Activated T-helper 1 cell treated with anti-CD3 and anti-CD28 coated beads, Interleukin-12 subunit alpha, Interleukin-12 subunit beta, Interleukin-2, Interleukin-4 antibody, amounts not matched to agents 30 ng/mL and 10 ng/mL and 1 ng/mL, durations not matched to agents 14 hours and 24 hours and 36 hours (primary cell): Measurements from ENCODE around the gene PRB3. TPM values are rescaled to one million over a fixed set of nuclear protein-coding genes. Genes with fewer than 3 reads are reported as not detected.

Experiments used
- DNase-seq: peaks from one replicate; pipeline ENCODE4 v3.0.0; 2021; ENCODE audit warnings: low spot score
- H3K27ac Mint-ChIP-seq: one replicate; pipeline ENCODE4 v1.8.0; 2021; ENCODE audit warnings: mild to moderate bottlenecking, mixed read lengths
- H3K27me3 Mint-ChIP-seq: one replicate; pipeline ENCODE4 v1.8.0; 2022; ENCODE audit warnings: mild to moderate bottlenecking, moderate library complexity, mixed read lengths; ENCODE audit not compliant: insufficient read depth
- H3K36me3 Mint-ChIP-seq: one replicate; pipeline ENCODE4 v1.8.0; 2021; ENCODE audit warnings: low read depth, mixed read lengths
- H3K4me1 Mint-ChIP-seq: one replicate; pipeline ENCODE4 v1.8.0; 2021; ENCODE audit warnings: low read depth, mixed read lengths
- H3K4me3 Mint-ChIP-seq: one replicate; pipeline ENCODE4 v1.8.0; 2021; ENCODE audit warnings: mild to moderate bottlenecking, moderate library complexity, mixed read lengths
- H3K9me3 Mint-ChIP-seq: one replicate; pipeline ENCODE4 v1.8.0; 2021; ENCODE audit warnings: mixed read lengths
- intact Hi-C: fragments of 100-400 bp; cut with micrococcal nuclease; formaldehyde crosslinking; loops from one replicate; pipeline ENCODE4 v1.15.1; 2024
- total RNA-seq: library from RNA; stranded (reverse); gene quantifications from 2 replicates; pipeline ENCODE4 v1.2.3, GENCODE V29; 2022

Gene PRB3
- total RNA-seq: not detected in 2 replicates

DNA sequence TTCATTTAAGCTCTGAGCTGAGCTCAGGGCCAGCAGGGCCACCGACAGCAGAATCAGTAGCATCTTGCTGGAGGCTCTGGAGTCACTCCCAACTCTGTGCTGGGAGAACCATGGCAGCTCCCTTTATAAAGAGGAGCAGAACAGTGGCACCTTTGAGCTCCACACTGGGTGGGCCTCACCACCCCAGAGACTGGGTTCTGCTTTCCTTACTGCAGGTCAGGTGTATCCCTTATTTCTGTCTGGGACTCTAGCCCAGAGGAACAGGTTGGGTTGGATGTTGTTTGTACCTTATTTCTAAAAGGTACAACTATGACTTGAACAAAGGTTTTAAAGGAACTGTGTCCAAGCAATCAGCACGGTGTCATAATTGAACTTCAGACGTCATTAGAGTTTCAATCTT, at the start of gene PRB3:
Gene PRB3 (minus strand): TSS at position 101 of the 400 bp plus-strand sequence. CDS start 38 bp downstream, at position 63.
- Mint-ChIP-seq H3K27me3 (no peaks in the 10 kb centered on the region), H3K4me3 (no peak within 1 kb of the TSS), H3K27ac (no peak within 1 kb of the TSS), H3K36me3 (no peaks in the 10 kb centered on the region), H3K9me3 (no peaks in the 10 kb centered on the region), H3K4me1 (no peaks in the 10 kb centered on the region)
- intact Hi-C loops: no loop called here
- no peak for DNase-seq

DNA sequence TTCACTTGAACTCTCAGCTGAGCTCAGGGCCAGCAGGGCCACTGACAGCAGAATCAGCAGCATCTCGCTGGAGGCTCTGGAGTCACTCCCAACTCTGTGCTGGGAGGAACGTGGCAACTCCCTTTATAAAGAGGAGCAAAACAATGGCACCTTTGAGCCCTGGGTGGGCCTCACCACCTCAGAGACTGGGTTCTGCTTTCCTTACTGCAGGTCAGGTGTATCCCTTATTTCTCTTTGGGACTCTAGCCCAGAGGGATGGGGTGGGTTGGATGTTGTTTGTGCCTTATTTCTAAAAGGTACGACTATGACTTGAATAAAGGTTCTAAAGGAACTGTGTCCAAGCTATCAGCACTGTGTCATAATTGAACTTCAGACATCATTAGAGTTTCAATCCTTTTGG, 40.8 kb upstream of the PRB3 start, which contains the start of gene PRB4:
Gene PRB4 (minus strand): TSS at position 101 of the 400 bp plus-strand sequence. CDS start 38 bp downstream, at position 63.
- Mint-ChIP-seq H3K27me3 (peaks cover 3% of the 10 kb centered on the region), H3K9me3 (peaks cover 2% of the 10 kb centered on the region), H3K27ac (no peak within 1 kb of the TSS), H3K4me1 (no peaks in the 10 kb centered on the region), H3K36me3 (no peaks in the 10 kb centered on the region), H3K4me3 (no peak within 1 kb of the TSS)
- intact Hi-C loops: no loop called here
- DNase-seq: no peak

DNA sequence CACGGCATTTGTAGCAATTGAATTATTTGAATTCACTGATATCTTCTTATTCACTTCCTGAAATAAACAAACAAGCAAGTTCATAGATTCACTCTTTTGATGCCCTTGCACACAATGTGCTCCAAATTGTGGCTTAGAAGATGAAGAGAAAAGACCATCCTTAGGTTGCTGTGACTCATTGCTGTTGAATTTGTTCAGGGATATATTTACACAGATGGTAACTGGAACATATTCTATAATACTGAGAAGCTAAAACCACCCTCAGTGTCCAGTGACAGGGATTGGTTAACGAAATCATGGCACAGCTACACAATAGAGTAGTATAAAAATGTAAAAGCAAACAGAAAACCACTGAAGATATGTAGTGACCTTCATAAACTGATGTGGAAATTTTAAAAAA, 37.6 kb upstream of the PRB3 start:
- Mint-ChIP-seq H3K27me3 (peaks cover 4% of the 10 kb centered on the region), H3K4me3 (no peak overlapping the region), H3K9me3 (peaks cover 5% of the 10 kb centered on the region), H3K27ac (no peak overlapping the region), H3K4me1 (no peaks in the 10 kb centered on the region), H3K36me3 (no peaks in the 10 kb centered on the region)
- no peak for DNase-seq
- intact Hi-C loops: no loop called here

DNA sequence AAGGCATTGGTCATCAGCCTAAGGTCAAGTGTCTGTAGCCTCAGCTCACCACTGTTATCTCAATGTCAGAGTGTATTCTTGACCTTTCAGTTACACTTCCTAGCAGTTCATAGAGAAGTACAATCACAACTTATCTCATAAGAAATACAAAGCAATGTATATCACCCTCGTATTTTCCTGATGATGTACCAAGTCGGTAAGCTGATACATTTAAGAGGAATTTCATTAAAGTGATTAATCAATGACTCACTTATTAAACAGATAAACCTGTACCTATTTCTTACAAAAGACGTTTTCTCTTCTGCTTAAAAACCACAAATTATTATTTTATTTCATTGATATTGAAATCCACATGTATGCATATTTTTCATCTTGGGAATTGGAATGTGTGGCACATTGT, 3.9 kb upstream of the PRB3 start:
- intact Hi-C loops: no loop called here
- Mint-ChIP-seq H3K4me1 (no peaks in the 10 kb centered on the region), H3K36me3 (no peaks in the 10 kb centered on the region), H3K9me3 (no peaks in the 10 kb centered on the region), H3K27ac (no peak overlapping the region), H3K4me3 (no peak overlapping the region), H3K27me3 (peaks cover 2% of the 10 kb centered on the region)
- DNase-seq: no peak

DNA sequence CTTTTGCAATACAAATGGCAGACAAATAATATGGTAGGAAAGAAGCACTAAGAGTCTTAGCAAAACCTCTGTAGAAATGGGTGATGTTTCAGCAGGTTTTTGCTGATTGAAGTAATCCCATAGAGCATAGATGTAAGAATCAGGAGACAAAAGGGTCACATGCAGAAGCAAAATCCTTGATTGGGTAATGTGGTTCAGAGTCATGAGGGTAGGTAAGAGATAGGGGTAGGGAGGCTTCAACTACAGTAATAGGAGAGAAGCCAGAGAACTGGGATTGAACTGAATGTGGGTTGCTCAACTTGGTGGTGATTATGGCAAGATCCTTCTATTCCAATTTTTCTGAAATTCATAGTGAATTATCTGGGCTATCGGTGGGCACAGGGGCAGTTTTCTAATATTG, 5.0 kb downstream of the PRB3 start:
- no peak overlapping the region for H3K27ac Mint-ChIP-seq
- intact Hi-C loops: no loop called here
- H3K36me3 Mint-ChIP-seq: no peaks in the 10 kb centered on the region
- H3K9me3 Mint-ChIP-seq: peaks cover 10% of the 10 kb centered on the region
- no peak for DNase-seq
- H3K4me3 Mint-ChIP-seq: no peak overlapping the region
- H3K27me3 Mint-ChIP-seq: no peaks in the 10 kb centered on the region
- H3K4me1 Mint-ChIP-seq: no peaks in the 10 kb centered on the region

DNA sequence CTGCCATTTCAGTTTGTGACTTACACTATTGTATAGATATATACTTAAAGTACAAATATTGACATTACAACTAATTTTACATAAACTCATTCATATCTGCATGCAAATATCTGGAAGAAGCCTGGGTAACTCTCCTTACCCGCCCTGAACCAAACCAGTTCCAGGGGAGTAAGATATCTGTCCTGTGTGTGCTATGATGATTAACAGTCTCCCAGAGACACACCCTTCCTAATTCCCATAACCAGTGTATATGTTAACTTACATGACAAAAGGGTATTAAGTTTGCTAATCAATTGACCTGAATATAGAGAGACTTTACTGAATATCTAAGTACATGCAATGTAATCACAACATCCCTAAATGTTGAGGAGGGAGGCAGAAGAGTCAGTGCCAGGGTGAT, 23.0 kb downstream of the PRB3 start:
- H3K27ac Mint-ChIP-seq: no peak overlapping the region
- no peaks in the 10 kb centered on the region for H3K36me3 Mint-ChIP-seq
- H3K27me3 Mint-ChIP-seq: no peaks in the 10 kb centered on the region
- H3K4me1 Mint-ChIP-seq: no peaks in the 10 kb centered on the region
- H3K4me3 Mint-ChIP-seq: no peak overlapping the region
- H3K9me3 Mint-ChIP-seq: no peaks in the 10 kb centered on the region
- intact Hi-C loops: no loop called here
- no peak for DNase-seq

DNA sequence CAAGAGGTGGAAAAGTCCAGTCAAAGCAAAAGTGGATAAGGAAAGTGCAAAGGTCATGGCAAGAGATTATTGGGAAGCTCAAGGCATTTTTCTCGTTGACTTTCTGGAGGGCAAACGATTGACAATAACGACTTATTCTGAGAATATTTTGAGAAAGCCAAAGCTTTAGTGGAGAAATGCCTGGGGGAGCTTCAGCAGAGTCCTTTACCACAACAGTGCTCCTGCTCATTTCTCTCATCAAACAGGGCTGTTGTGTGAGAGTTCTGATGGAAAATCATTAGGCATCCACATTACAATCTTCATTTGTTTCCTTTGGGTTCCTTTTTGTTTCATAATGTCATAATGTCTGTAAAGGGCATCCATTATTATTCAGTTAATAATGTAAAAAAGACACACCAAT, 26.9 kb downstream of the PRB3 start:
- no peak for DNase-seq
- H3K27ac Mint-ChIP-seq: no peak overlapping the region
- H3K27me3 Mint-ChIP-seq: no peaks in the 10 kb centered on the region
- no peaks in the 10 kb centered on the region for H3K4me1 Mint-ChIP-seq
- no peak overlapping the region for H3K4me3 Mint-ChIP-seq
- no peaks in the 10 kb centered on the region for H3K9me3 Mint-ChIP-seq
- H3K36me3 Mint-ChIP-seq: no peaks in the 10 kb centered on the region
- intact Hi-C loops: no loop called here

DNA sequence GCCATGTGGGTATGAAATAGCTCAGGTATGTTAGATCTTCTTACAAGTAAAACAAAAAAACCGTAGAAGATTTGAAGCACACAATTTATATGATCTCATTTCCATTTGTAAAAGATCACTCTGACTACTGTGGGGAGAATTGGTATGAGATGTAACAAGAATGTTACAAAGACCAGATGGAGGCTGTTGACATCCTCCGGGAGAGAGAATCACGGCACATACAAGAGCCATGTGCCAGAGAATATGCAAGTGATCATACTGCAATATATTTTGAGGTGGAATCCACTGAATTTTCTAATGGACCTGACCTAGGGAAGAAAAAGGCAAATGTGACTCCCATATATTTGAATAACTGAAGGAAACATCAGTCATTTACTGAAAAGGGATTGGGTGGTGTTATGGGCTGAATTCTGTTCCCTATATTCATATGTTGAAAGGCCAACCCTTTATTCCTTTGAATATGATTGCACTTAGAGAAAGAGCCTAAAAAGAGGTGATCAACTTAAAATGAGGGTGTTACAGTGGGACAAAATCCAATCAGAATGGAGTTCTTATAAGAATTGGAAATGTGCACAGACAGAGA, 29.1 kb downstream of the PRB3 start:
- Mint-ChIP-seq H3K9me3 (no peaks in the 10 kb centered on the region), H3K36me3 (no peaks in the 10 kb centered on the region), H3K27ac (no peak overlapping the region), H3K27me3 (no peaks in the 10 kb centered on the region), H3K4me3 (no peak overlapping the region), H3K4me1 (no peaks in the 10 kb centered on the region)
- DNase-seq: no peak
- intact Hi-C loops: no loop called here

DNA sequence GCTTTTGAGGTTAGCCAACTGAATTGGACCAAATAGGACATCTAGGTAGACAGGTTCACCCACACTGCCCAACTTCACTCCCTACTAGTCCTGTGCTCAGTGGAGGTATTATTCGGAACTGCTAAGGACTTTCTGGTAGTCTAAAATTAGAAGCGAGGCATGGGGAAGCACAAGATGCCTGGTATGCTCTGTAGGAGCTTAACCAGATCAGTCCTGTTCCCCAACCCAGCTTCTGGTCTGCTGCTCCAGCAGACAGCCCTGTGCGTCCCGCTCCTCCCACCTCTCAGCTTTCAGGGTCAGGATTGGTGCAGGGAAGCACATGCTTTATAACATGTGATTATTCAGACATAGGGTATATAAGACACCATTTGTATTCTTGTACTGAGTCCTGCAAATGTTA, 31.2 kb downstream of the PRB3 start:
- Mint-ChIP-seq H3K4me1 (no peaks in the 10 kb centered on the region), H3K4me3 (no peak overlapping the region), H3K36me3 (no peaks in the 10 kb centered on the region), H3K27me3 (no peaks in the 10 kb centered on the region), H3K9me3 (no peaks in the 10 kb centered on the region), H3K27ac (no peak overlapping the region)
- intact Hi-C loops: no loop called here
- DNase-seq: no peak

DNA sequence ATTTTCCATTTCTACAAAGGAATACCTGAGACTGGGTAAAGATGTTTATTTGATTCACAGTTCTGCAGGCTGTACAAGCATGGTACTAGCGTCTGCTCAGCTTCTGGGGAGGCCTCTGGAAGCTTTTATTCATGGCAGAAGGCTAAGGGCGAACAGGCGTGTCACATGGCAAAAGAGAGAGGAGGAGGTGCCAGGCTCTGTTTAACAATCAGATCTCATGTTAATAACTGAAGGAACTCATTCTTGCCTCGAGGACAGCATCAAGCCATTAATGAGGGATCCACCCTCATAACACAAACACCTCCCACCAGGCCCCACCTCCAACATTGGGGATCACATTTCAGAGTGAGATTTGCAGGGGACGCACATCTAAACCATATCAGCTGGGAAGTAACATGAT, 36.0 kb downstream of the PRB3 start:
- Mint-ChIP-seq H3K27me3 (peaks cover 3% of the 10 kb centered on the region), H3K4me1 (no peaks in the 10 kb centered on the region), H3K4me3 (no peak overlapping the region), H3K27ac (no peak overlapping the region), H3K9me3 (no peaks in the 10 kb centered on the region), H3K36me3 (no peaks in the 10 kb centered on the region)
- DNase-seq: no peak
- intact Hi-C loops: no loop called here

DNA sequence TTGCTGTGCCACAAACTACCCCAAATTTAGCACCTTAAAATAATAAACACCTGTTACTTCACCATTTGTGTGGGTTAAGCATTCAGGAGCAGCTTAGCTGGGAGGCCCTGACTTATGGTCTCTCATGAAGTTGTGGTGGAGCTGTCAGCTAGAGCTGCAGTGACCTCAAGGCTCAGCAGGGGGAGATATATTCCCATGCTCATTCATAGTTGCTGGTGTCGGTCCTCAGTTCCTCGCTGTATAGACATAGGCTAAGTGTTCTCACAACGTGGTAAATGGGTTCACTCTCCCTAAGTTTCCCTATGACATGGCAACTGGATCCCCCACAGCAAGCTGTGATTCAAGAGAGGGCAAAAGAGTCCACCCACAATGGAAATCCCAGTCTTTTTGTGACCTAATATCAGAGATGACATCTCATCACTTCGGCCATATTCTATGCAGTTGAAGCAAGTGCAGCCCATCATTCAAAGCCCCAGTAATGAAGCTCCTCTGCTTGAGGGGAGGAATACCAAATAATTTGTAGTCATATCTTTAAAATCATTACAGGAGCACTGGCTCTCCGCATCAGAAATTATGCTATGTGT, 41.1 kb downstream of the PRB3 start:
- H3K27me3 Mint-ChIP-seq: peaks cover 5% of the 10 kb centered on the region
- no peak overlapping the region for H3K4me3 Mint-ChIP-seq
- H3K36me3 Mint-ChIP-seq: no peaks in the 10 kb centered on the region
- intact Hi-C loops: loop anchor here (1.0 kb wide), 1 partner anchor 258 kb away; no protein-coding TSS in a partner anchor
- no peaks in the 10 kb centered on the region for H3K9me3 Mint-ChIP-seq
- no peak for DNase-seq
- no peak overlapping the region for H3K27ac Mint-ChIP-seq
- no peaks in the 10 kb centered on the region for H3K4me1 Mint-ChIP-seq

DNA sequence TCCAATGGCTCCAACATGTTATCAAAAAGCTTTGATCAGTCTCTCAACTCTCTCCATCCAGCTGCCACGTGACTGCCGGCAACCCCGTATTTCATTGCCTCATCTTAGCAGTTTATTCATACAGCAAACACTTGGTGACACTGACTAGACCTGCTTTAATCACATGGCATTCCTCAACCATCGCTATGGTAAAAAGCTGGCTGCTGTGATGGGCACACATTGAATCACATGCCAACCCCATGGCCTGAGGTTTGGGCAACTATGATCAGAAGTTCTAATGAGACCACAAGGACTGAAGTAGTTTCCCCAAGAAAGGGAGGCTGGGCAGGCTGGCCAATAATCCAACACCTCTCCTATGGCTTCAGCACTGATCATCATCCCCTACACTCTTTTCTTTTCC, 42.1 kb downstream of the PRB3 start:
- no peak overlapping the region for H3K27ac Mint-ChIP-seq
- H3K36me3 Mint-ChIP-seq: no peaks in the 10 kb centered on the region
- H3K4me3 Mint-ChIP-seq: no peak overlapping the region
- DNase-seq: no peak
- H3K4me1 Mint-ChIP-seq: no peaks in the 10 kb centered on the region
- intact Hi-C loops: no loop called here
- peaks cover 5% of the 10 kb centered on the region for H3K27me3 Mint-ChIP-seq
- no peaks in the 10 kb centered on the region for H3K9me3 Mint-ChIP-seq
